ENCODE data around the gene RFPL4AL1. TPM values are rescaled to one million over a fixed set of nuclear protein-coding genes. Genes with fewer than 3 reads are reported as not detected.

Gene RFPL4AL1
- total and polyA plus RNA-seq, 3 donors from 2014 or later, result not detected

GRCh38 chr19:55820037-55820436 is 51.1 kb downstream of the RFPL4AL1 start:
- TF ChIP-seq, protein P1, sequence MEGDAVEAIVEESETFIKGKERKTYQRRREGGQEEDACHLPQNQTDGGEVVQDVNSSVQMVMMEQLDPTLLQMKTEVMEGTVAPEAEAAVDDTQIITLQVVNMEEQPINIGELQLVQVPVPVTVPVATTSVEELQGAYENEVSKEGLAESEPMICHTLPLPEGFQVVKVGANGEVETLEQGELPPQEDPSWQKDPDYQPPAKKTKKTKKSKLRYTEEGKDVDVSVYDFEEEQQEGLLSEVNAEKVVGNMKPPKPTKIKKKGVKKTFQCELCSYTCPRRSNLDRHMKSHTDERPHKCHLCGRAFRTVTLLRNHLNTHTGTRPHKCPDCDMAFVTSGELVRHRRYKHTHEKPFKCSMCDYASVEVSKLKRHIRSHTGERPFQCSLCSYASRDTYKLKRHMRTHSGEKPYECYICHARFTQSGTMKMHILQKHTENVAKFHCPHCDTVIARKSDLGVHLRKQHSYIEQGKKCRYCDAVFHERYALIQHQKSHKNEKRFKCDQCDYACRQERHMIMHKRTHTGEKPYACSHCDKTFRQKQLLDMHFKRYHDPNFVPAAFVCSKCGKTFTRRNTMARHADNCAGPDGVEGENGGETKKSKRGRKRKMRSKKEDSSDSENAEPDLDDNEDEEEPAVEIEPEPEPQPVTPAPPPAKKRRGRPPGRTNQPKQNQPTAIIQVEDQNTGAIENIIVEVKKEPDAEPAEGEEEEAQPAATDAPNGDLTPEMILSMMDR (IDR thresholded peaks at IDR 0.05), result no peak
- no peak for TF ChIP-seq POLR2A (IDR thresholded peaks at IDR 0.05)
- Histone ChIP-seq H3K4me1 (no peaks in the 10 kb centered on the region), H3K27me3 (no peaks in the 10 kb centered on the region), H3K4me3 (no peak overlapping the region), H3K9me3 (no peaks in the 10 kb centered on the region), H3K36me3 (ENCODE audit: low read depth, missing control alignments) (no peaks in the 10 kb centered on the region), H3K27ac (no peak overlapping the region)
- DNase-seq, result no peak
- intact Hi-C loops (cut with DNase I; ENCODE audit: low total_unique reads), result no loop called here
- 83 to 86% methylated on average over 3 of the region's 3 CpGs for WGBS, 2 donors

Other genes starting within 250 kb of the RFPL4AL1 start
- under 1 TPM; 0.87 to 0.99 TPM for gene SBK2, start 232.0 kb upstream of the RFPL4AL1 start, total RNA-seq
- gene SBK2, start 232.0 kb upstream of the RFPL4AL1 start, polyA plus RNA-seq (ENCODE audit: insufficient read depth, low read depth, low replicate concordance), result 1.3 TPM
- gene SBK3, start 223.6 kb upstream of the RFPL4AL1 start, total RNA-seq, result under 1 TPM; 0.39 to 0.81 TPM
- gene SBK3, start 223.6 kb upstream of the RFPL4AL1 start, polyA plus RNA-seq (ENCODE audit: insufficient read depth, low read depth, low replicate concordance), result 0.34 TPM
- gene ZNF579, start 188.3 kb upstream of the RFPL4AL1 start, total RNA-seq, result 1 to 10 TPM; 4.0 to 7.2 TPM
- gene ZNF579, start 188.3 kb upstream of the RFPL4AL1 start, polyA plus RNA-seq (ENCODE audit: insufficient read depth, low read depth, low replicate concordance), result 4.3 TPM
- gene FIZ1, start 169.6 kb upstream of the RFPL4AL1 start, total RNA-seq, result 10 to 100 TPM; 16.5 to 17.4 TPM
- 8.5 TPM for gene FIZ1, start 169.6 kb upstream of the RFPL4AL1 start, polyA plus RNA-seq (ENCODE audit: insufficient read depth, low read depth, low replicate concordance)
- 10 to 100 TPM; 25.0 to 29.4 TPM for gene ZNF524, start 168.8 kb upstream of the RFPL4AL1 start, total RNA-seq
- 8.5 TPM for gene ZNF524, start 168.8 kb upstream of the RFPL4AL1 start, polyA plus RNA-seq (ENCODE audit: insufficient read depth, low read depth, low replicate concordance)
- gene ZNF865, start 163.5 kb upstream of the RFPL4AL1 start, total RNA-seq, result 10 to 100 TPM; 12.2 to 14.5 TPM
- 4.7 TPM for gene ZNF865, start 163.5 kb upstream of the RFPL4AL1 start, polyA plus RNA-seq (ENCODE audit: insufficient read depth, low read depth, low replicate concordance)
- gene ZNF784, start 144.6 kb upstream of the RFPL4AL1 start, total RNA-seq, result 10 to 100 TPM; 10.3 to 13.0 TPM
- 6.6 TPM for gene ZNF784, start 144.6 kb upstream of the RFPL4AL1 start, polyA plus RNA-seq (ENCODE audit: insufficient read depth, low read depth, low replicate concordance)
- 10 to 100 TPM; 37.6 to 38.0 TPM for gene ZNF580, start 128.1 kb upstream of the RFPL4AL1 start, total RNA-seq
- gene ZNF580, start 128.1 kb upstream of the RFPL4AL1 start, polyA plus RNA-seq (ENCODE audit: insufficient read depth, low read depth, low replicate concordance), result 21.7 TPM
- 10 to 100 TPM; 17.3 to 31.2 TPM for gene ZNF581, start 125.5 kb upstream of the RFPL4AL1 start, total RNA-seq
- 18.4 TPM for gene ZNF581, start 125.5 kb upstream of the RFPL4AL1 start, polyA plus RNA-seq (ENCODE audit: insufficient read depth, low read depth, low replicate concordance)
- 10 to 100 TPM; 57.0 to 84.9 TPM for gene CCDC106, start 120.9 kb upstream of the RFPL4AL1 start, total RNA-seq
- 34.5 TPM for gene CCDC106, start 120.9 kb upstream of the RFPL4AL1 start, polyA plus RNA-seq (ENCODE audit: insufficient read depth, low read depth, low replicate concordance)
- 100 to 1,000 TPM; 264 to 281 TPM for gene U2AF2, start 114.1 kb upstream of the RFPL4AL1 start, total RNA-seq
- gene U2AF2, start 114.1 kb upstream of the RFPL4AL1 start, polyA plus RNA-seq (ENCODE audit: insufficient read depth, low read depth, low replicate concordance), result 163 TPM
- 100 to 1,000 TPM; 176 to 303 TPM for gene EPN1, start 93.9 kb upstream of the RFPL4AL1 start, total RNA-seq
- 134 TPM for gene EPN1, start 93.9 kb upstream of the RFPL4AL1 start, polyA plus RNA-seq (ENCODE audit: insufficient read depth, low read depth, low replicate concordance)
- gene NLRP9, start 30.7 kb upstream of the RFPL4AL1 start, total RNA-seq, result under 1 TPM; 0.39 to 0.68 TPM
- 0.11 TPM for gene NLRP9, start 30.7 kb upstream of the RFPL4AL1 start, polyA plus RNA-seq (ENCODE audit: insufficient read depth, low read depth, low replicate concordance)
- 1 to 10 TPM in 1 of 2 donors, under 1 TPM in 1; 0.31 to 1.8 TPM for gene RFPL4A, start 10.0 kb upstream of the RFPL4AL1 start, total RNA-seq
- gene RFPL4A, start 10.0 kb upstream of the RFPL4AL1 start, polyA plus RNA-seq (ENCODE audit: insufficient read depth, low read depth, low replicate concordance), result 2.5 TPM
- 1 to 10 TPM; 3.9 to 4.3 TPM for gene NLRP11, start 62.9 kb downstream of the RFPL4AL1 start, total RNA-seq
- 2.3 TPM for gene NLRP11, start 62.9 kb downstream of the RFPL4AL1 start, polyA plus RNA-seq (ENCODE audit: insufficient read depth, low read depth, low replicate concordance)
- 10 to 100 TPM; 15.4 to 17.2 TPM for gene NLRP4, start 67.4 kb downstream of the RFPL4AL1 start, total RNA-seq
- 18.2 TPM for gene NLRP4, start 67.4 kb downstream of the RFPL4AL1 start, polyA plus RNA-seq (ENCODE audit: insufficient read depth, low read depth, low replicate concordance)
- under 1 TPM in 1 of 2 donors, not detected in 1; 0.19 TPM for gene NLRP13, start 163.2 kb downstream of the RFPL4AL1 start, total RNA-seq
- 0.08 TPM for gene NLRP13, start 163.2 kb downstream of the RFPL4AL1 start, polyA plus RNA-seq (ENCODE audit: insufficient read depth, low read depth, low replicate concordance)
- gene NLRP8, start 178.7 kb downstream of the RFPL4AL1 start, total RNA-seq, result under 1 TPM; 0.39 to 0.56 TPM
- gene NLRP8, start 178.7 kb downstream of the RFPL4AL1 start, polyA plus RNA-seq (ENCODE audit: insufficient read depth, low read depth, low replicate concordance), result 0.13 TPM
- gene NLRP5, start 217.7 kb downstream of the RFPL4AL1 start, total RNA-seq, result 1 to 10 TPM; 1.2 to 2.8 TPM
- 0.47 TPM for gene NLRP5, start 217.7 kb downstream of the RFPL4AL1 start, polyA plus RNA-seq (ENCODE audit: insufficient read depth, low read depth, low replicate concordance)

All from testis (tissue), 3 donors.